Body of pancreas (tissue), 4 donors: ENCODE data around the gene CSTB. TPM values are rescaled to one million over a fixed set of nuclear protein-coding genes. Genes with fewer than 3 reads are reported as not detected.

ENCODE experiments used
- ATAC-seq: fragments of 150-250 bp; one replicate; pipeline ENCODE4 v1.9.1; 2016
- DNase-seq, 4 donors: peaks; one replicate each; pipeline ENCODE4 v3.0.0-alpha.2; 2019
- H3K27ac ChIP-seq, 4 donors: fragments of 200-600 bp; sonication (generic); 1 replicate in 3 of 4; 2 replicates in 1 of 4; pipeline versions ENCODE4 v1.5.1 to v1.6.1; 2016 to 2019; ENCODE audit warnings: mild to moderate bottlenecking in 1 of 4, mixed read lengths in 1 of 4, moderate library complexity in 1 of 4
- H3K27me3 ChIP-seq, 2 donors: fragments of 200-600 bp; sonication (generic); one replicate each; pipeline ENCODE4 v1.6.0; 2016; ENCODE audit warnings: mild to moderate bottlenecking in 1 of 2
- H3K36me3 ChIP-seq, 2 donors: fragments of 200-600 bp; sonication (generic); replicated peaks in 1 of 2; 2 replicates each; pipeline ENCODE4 v1.5.1; 2016; ENCODE audit warnings: low read depth in 2 of 2; ENCODE audit not compliant: insufficient read depth in 1 of 2
- H3K4me1 ChIP-seq: fragments of 200-600 bp; sonication (generic); one replicate; pipeline ENCODE4 v1.6.0; 2016
- H3K4me3 ChIP-seq, 2 donors: fragments of 200-600 bp; sonication (generic); 1 replicate in 1 of 2; 2 replicates in 1 of 2; pipeline ENCODE4 v1.5.1; 2016 to 2019
- H3K9me3 ChIP-seq, 3 donors: fragments of 200-600 bp; sonication (generic); 1 replicate in 2 of 3; 2 replicates in 1 of 3; pipeline ENCODE4 v1.5.1; 2016
- CTCF ChIP-seq, 7 experiments: fragments of 450-650 bp in 4 of 7; fragments of 200-600 bp in 3 of 7; sonication (generic) in 3 of 7; IDR thresholded peaks; one replicate each; pipeline ENCODE4 v1.5.1; 2016 to 2019; ENCODE audit warnings: antibody characterized with exemption in 7 of 7
- POLR2A ChIP-seq, 3 donors: fragments of 450-650 bp; IDR thresholded peaks; one replicate each; pipeline ENCODE4 v1.6.1; 2016; ENCODE audit warnings: antibody characterized with exemption in 3 of 3, mild to moderate bottlenecking in 2 of 3
- WGBS, 2 donors: methylation state at CpG; one replicate each; pipeline ENCODE4 v1.1.5; 2017; 5-methylcytosine and 5-hydroxymethylcytosine counted together
- intact Hi-C: fragments of 100-400 bp; cut with DNase I; formaldehyde crosslinking; loops from one replicate; pipeline ENCODE4 v1.15.1; 2023
- total RNA-seq, 2 donors: library from RNA; depleted of rRNA; stranded (reverse); fragments of >200 nt; gene quantifications; one replicate each; pipeline ENCODE4 v1.1.0, GENCODE V29; 2016

The CSTB gene
- total RNA-seq, 2 donors from 2014 or later: 8.6 to 11.9 TPM

GRCh38 chr21:43783098-43783700, 7.1 kb upstream of the CSTB start:
- Histone ChIP-seq H3K27me3 (no peaks in the 10 kb centered on the region), H3K27ac (peak overlapping the region in 1 of 4 donors; percentile 43), H3K4me3 (no peak overlapping the region), H3K36me3 (no peaks in the 10 kb centered on the region), H3K9me3 (no peaks in the 10 kb centered on the region), H3K4me1 (no peaks in the 10 kb centered on the region)
- ATAC-seq: no peak
- DNase-seq: no peak
- 66 to 74% methylated on average over 17 of the region's 17 CpGs for WGBS, 2 donors
- intact Hi-C loops: no loop called here
- no peak for TF ChIP-seq CTCF (IDR thresholded peaks at IDR 0.05)
- TF ChIP-seq POLR2A (IDR thresholded peaks at IDR 0.05): no peak

- intact Hi-C loops: no loop called here
- 64 to 74% methylated on average over 5 of the region's 5 CpGs for WGBS, 2 donors
- no peak for ATAC-seq
Measured at GRCh38 chr21:43782431-43783097, 6.5 kb upstream of the CSTB start.

GRCh38 chr21:43781846-43782245, 5.7 kb upstream of the CSTB start:
- no peaks in the 10 kb centered on the region for H3K4me1 ChIP-seq
- H3K27me3 ChIP-seq: no peaks in the 10 kb centered on the region
- no peak overlapping the region for H3K4me3 ChIP-seq
- no peaks in the 10 kb centered on the region for H3K9me3 ChIP-seq
- WGBS, 2 donors: 66 to 78% methylated on average over 6 of the region's 6 CpGs
- H3K27ac ChIP-seq: no peak overlapping the region
- H3K36me3 ChIP-seq: no peaks in the 10 kb centered on the region
- TF ChIP-seq POLR2A (IDR thresholded peaks at IDR 0.05): no peak
- TF ChIP-seq CTCF (IDR thresholded peaks at IDR 0.05): no peak
- ATAC-seq (no peak), DNase-seq (no peak)
- intact Hi-C loops: no loop called here

More at GRCh38 chr21:43782431-43783097, 6.5 kb upstream of the CSTB start:
- Histone ChIP-seq H3K4me3 (no peak overlapping the region), H3K27ac (peak overlapping the region in 1 of 4 donors; percentile 43), H3K27me3 (no peaks in the 10 kb centered on the region), H3K9me3 (no peaks in the 10 kb centered on the region), H3K4me1 (no peaks in the 10 kb centered on the region), H3K36me3 (no peaks in the 10 kb centered on the region)
- no peak for DNase-seq
- TF ChIP-seq POLR2A (IDR thresholded peaks at IDR 0.05): no peak
- no peak for TF ChIP-seq CTCF (IDR thresholded peaks at IDR 0.05)

GRCh38 chr21:43779660-43780059, 3.6 kb upstream of the CSTB start:
- H3K4me1 ChIP-seq: peaks cover 12% of the 10 kb centered on the region
- H3K27me3 ChIP-seq: no peaks in the 10 kb centered on the region
- DNase-seq (no peak), ATAC-seq (no peak)
- H3K27ac ChIP-seq: no peak overlapping the region
- no peaks in the 10 kb centered on the region for H3K9me3 ChIP-seq
- 70 to 71% methylated on average over 5 of the region's 5 CpGs for WGBS, 2 donors
- TF ChIP-seq CTCF (IDR thresholded peaks at IDR 0.05): no peak
- no peak for TF ChIP-seq POLR2A (IDR thresholded peaks at IDR 0.05)
- H3K36me3 ChIP-seq: no peaks in the 10 kb centered on the region
- no peak overlapping the region for H3K4me3 ChIP-seq
- intact Hi-C loops: no loop called here
